Activated T-cell treated with anti-CD3 and anti-CD28 coated beads for 24 hours (primary cell): ENCODE results near the gene SLC9A6.
A peak's percentile ranks its signal among the peaks of the same experiment; 100 is the strongest.

Experiments
- DNase-seq: peaks from one replicate; pipeline ENCODE4 v3.0.0-alpha.2; 2020; ENCODE audit warnings: low read depth

Gene SLC9A6

DNA sequence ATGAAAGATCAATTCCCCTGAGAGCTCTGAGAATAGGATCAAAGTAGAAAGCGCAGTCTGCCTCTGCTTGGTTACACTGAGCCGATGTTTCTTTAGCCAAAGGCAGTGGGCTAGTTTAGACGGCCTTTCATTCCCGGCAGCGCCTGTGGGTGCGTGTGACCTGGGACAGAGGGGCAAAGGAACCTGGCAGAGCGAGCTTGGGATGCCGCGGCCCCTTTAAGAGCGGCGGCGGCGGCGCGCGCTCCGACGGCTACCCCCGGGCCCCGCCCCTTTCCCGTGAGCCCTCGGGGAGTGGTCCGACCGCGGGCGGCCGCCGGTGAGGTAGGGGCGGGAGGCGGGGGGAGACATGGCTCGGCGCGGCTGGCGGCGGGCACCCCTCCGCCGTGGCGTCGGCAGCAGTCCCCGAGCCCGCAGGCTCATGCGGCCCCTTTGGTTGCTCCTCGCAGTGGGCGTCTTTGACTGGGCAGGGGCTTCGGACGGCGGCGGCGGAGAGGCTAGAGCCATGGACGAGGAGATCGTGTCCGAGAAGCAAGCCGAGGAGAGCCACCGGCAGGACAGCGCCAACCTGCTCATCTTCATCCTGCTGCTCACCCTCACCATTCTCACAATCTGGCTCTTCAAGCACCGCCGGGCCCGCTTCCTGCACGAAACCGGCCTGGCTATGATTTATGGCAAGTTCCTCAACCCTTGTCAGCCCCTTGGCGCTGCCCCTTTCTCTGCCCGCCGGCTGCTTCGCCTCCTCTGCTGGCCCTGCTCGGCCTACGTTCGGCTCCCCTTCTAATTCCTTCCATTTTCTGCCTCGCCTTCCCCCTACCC lies at the start of gene SLC9A6:
Gene SLC9A6, plus strand, starts transcription at position 279 of the 816 bp plus-strand sequence. Its CDS starts 224 bp downstream, at position 503.
- peak; percentile 57 for DNase-seq

DNA sequence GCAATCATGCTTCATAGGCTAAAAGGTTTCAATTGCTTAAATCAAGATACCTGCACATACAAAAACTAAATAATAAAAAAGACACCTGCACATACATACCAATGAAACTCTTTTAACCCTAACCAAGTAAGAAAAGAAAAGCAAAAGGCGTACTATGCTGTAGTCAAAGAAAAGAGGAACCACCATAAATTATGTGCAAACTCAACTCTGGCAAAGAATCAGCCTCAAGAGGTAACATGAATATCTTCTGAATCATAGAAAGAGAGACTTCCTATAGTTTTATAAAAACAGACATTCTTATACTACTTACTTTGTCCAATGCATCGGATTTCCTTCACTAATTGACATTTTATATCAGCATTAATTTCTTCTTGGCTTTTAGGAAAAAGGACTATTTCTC lies 40.7 kb upstream of the SLC9A6 start:
- no peak for DNase-seq

DNA sequence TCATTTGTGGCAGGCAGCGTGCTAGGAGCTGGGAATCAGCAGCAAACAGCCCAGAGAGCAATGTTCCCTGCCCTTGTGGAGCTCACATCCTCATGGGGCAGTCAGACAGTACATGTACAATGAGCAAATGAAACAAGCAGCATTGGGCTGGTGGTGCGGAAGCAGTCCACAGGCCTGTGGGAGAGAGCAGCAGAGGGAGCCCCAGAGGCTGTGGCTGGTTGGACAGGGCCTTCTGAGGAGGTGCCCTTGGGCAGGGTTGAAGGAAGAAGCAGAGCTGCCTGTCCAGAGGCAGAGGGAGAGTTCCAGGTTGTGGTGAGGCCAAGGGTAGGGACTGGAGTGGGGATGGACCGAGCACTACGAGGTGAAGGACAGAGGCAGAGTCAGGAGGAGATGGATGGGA lies 33.9 kb upstream of the SLC9A6 start:
- no peak for DNase-seq

DNA sequence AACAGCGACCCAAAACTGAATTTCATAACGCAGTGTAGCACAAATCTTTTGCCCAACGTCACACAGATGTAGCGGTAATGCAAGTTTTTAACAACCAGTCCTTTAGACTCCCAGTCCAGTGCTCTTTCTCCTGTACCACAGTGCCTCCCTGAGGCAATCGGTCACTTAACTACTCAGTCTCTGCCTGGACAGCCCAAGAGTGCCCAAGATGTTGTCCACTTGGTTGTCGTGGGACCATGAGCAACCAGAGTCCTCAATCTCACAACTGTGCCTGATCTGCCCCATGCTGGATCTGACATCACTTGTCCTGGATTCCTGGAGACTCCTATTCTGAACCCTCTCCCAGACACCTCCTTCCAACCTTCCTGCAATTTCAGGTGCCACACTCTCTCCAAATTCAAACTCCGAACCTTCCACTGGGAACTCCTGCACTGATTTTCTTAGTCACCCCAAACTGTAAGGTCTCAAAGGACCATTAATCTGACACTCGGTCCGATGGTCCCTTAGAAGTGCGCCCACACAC lies 12.1 kb upstream of the SLC9A6 start:
- DNase-seq, result no peak

DNA sequence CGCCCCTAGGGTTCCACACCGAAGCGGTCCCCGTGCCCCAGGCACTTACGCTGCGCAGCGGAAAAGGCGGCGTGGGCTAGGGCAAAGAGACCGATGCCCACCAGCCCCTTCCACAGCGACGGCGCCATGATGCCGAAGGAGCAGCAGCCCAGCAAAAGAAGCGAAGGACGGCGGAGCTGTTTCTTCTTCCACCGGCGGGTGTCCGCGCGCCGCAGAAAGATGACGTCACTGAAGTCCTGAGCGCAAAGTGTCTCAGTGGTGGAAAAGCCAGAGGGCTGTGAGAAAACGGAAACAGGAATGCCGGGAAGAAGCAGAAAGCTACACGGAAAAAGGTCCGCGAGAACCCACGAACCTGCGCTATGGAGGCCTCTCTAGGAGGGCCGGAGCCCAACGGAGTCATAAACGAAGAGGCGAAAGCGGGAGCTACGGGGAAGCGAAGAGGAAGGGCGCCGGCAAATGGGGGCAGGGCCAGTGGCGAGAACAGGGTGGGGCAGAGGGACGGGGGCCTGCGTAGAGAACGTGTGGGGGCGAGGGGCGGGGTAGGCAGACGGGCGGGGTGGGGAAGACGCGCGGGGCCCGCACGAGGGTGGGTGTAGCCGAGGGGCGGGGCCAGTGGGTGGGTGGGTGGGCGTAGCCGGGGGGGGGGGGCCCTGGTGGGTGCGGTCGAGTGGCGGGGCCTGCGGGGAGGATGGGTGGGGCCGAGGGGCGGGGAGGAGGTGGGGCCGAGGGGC lies 11.5 kb upstream of the SLC9A6 start, which contains the start of gene MMGT1:
Gene MMGT1, minus strand, starts transcription at position 441 of the 731 bp plus-strand sequence. Its CDS starts 313 bp downstream, at position 128.
- DNase-seq, result peak; percentile 70

DNA sequence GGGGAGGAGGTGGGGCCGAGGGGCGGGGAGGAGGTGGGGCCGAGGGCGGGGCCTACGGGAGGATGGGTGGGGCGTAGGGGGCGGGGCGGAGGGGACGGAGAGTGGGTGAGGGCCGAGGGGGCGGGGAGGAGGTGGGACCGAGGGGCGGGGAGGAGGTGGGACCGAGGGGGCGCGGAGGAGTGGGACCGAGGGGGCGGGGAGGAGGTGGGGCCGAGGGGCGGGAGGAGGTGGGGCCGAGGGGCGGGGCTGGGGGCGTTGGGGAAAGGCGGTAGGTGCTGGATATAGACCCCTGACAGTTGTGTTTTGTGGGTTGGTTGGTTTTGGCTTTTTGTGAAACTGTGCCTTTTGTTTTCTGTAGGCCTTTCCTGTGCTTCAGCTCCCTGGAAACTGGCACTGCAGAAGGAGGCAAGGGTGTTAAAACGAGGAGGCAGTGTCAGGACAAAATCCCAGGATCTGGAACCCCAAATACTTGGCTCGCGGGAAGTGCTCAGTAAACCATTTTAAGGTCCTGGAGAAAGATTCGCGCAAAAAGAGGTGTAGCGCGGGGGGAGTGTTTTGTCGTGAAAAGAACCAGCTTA lies 10.9 kb upstream of the SLC9A6 start:
- peak; percentile 56 for DNase-seq

DNA sequence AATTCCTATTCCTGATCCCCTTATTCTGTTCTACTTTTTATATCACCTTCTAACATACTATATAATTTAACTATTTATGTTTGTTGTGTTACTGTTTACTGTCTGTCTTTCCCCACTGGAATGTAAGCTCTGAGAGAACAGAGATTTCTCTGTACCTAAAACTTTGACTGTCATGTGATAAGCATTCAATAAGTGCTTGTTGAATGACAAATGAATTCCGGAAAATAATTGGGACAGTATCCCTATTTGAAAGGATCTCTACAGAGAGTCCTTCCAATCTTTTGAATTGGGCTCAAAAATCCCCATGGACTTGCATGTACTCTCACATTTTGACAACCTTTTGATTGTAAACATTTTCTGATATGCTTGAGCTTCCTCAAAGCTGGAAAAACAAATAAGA lies 9.8 kb upstream of the SLC9A6 start:
- DNase-seq, result no peak

DNA sequence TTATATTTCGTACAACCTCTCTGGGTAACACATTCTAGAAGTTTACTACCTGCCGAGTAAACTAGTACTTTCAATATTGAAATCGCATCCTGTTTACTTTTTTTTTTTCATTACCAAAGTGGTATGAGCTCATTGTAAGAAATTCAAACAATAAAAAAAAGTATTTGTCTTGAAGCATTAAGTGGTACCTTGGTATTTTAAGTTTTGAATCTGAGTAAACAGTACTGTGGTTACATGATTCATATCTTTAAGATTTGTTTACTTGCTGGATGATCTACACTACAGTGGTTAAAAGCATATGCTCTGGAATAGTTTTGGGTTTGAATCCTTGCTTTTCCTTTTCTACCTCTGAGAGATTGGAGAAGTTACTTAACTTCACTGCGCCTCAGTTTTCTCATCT lies 7.6 kb upstream of the SLC9A6 start:
- DNase-seq, result no peak

DNA sequence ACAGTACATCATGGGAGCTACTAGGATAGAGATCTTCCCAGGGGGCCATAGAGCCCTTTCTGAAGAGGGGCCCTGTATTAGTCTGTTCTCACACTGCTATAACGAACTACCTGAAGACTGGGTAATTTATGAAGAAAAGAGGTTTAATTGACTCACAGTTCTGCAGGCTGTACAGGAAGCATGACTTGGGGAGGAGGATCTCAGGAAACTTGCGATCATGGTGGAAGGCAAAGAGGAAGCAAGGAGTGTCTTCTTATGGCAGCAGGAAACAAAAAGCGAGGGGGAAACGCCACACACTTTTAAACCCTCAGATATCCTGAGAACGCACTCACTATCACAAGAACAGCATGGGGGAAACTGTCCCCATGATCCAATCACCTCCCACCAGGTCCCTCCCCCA lies 4.2 kb upstream of the SLC9A6 start:
- no peak for DNase-seq

DNA sequence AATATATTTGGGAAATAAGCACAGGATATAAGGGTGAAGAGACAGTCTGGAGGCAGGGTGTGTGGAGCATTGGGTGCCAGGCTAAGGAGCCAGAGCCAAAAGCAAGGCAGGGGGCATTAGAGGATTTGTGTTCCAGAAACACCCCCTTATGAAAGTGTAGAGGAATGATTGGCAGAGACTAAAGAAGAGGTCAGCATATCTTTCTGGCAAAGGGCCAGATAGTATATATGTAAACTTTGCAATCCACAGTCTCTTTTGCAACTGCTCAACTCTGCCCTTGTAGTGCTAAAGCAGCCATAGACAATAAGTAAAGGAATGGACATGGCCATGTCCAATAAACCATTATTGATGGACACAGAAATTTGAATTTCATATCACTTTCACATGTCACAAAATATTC lies 3.6 kb upstream of the SLC9A6 start:
- no peak for DNase-seq

DNA sequence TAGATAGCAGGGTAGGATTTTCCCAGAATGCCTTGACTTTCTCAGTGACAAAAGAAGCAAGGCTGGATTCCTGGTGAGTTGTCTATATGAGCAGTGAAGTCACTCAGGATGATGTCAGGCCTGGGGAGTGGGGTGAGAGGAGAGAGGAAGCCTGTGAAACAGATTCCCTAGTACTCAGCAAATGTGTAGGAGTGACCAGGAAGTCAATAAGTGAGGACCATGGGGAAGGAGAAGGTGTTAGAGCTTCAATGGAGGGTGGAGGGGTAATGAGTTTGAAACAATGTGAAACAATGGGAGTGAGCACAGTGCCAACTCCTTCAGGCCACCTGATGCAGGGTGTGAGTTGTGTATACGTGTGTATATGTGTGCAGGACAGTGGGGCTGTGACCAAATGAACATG lies 2.4 kb upstream of the SLC9A6 start:
- no peak for DNase-seq

DNA sequence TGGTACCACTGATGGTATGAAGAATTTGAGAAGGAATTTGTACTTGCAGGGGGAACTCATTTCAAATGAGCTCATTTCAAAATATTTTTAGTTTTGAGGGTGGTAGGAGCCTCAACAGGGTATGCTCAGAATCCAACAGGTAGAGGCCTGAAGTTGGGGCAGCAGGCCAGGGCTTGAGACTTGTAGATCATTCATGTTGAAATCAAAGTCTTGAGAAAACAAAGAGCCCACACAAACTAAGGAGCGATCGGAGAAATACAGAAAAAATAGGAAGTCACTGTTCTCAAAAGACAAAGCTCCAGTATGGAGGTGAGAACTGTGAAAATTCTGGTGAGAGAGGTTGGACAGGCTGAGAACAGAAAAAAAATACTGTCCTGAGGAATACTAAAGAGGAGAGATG lies 979 bp upstream of the SLC9A6 start:
- DNase-seq, result no peak

DNA sequence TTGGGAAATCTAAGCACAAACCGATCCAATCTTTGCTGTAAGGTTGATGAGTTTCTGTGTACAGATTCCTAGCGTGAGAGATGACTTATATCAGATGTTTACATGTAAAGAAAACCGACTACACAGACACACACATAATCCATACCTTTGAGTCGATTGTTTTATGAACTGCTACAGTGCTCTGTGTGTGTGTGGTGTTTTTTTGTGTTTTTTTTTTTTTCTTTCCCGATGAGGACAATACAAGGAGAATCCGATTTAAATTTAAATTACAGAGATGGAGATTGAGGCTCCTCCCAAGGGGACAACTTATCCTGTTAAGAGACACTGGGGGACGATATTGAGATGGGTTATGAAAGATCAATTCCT lies 461 bp upstream of the SLC9A6 start:
- no peak for DNase-seq

DNA sequence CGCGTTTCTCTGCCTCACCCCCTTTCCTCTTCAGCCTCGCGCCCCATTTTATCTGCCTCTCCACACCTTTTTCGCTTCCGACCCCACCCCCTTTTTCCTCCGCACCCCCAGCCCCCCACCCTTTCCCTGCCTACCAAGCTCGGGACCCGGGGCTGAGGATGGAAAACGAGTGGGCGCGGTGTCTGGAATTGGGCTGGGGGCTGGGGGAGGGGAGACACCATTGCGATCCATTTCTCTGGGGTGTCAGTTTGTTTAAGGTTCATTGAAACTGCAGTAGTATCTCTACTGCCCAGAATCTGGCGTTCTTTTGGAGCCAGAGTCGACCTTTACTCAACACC lies 707 bp downstream of the SLC9A6 start:
- DNase-seq, result no peak

DNA sequence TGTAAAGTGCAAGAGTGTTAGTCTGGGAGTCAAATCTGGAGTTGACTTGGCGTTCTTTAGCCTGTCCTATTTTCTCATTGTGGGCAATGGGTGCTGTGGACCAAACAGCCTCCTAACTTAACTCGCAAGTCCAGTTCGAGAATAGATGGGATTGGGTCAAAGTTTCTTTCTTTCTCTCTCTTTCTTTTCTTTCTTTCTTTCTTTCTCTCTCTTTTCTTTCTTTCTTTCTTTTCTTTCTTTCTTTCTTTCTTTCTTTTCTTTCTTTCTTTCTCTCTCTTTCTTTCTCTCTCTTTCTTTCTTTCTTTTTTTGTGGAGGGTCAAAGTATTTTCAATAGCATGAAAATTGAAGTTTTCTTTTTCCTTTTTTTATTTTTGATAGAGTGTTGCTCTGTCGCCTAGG lies 3.0 kb downstream of the SLC9A6 start:
- DNase-seq, result no peak

DNA sequence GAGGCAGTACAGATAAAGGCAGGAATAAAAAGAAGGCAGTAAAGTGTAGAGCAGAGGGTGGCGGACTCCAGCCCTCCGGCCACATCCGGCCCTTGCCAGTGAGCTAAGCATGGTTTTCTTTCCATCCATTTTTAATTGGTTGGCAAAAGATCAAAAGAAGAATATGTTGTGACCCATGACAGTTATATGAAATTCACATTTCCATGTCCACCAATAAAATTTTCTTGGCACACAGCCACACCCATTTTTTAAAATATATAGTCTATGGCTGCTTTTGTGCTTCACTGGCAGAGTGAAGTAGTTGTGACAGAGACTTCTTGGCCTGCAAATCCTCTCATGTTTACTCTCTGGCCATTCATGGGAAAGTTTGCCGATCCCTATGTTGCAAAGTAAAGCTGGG lies 29.8 kb downstream of the SLC9A6 start:
- DNase-seq, result no peak

DNA sequence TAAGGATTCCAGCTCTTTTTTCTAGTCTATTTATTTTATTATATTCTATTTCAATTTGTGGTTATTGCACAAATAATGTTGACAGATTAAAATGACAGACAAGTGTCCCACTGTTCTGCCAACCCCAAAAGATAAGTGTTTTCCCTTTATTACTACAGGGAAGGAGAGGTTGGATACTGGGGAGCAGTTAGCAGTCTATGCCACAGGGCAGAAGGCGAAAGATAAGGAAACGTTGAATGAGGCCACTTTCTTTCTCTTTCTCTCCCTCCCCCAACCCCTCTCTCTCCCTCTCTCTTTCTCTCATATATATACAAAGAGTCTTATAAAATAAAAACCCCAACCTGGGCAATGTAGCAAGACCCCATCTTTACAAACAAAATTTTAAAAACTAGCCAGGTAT lies 31.6 kb downstream of the SLC9A6 start:
- no peak for DNase-seq

DNA sequence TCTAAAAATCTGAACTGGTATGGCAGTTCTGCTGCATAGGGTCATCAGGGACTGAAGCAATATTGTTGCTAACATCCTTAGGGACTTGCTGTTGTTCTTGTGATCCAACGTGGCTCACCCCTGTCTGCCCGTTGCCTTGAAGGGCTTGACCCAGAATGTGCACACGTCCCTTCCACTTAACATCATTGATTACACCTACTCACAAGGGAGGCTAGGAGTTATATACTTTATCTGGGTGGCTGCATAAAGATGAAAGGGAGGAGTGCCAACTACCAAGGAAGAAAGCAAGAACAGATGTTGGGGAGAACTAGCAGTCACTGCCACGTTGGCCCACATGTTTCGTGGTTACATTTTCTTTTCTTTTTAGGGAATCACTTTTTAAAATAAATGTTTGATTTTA lies 34.0 kb downstream of the SLC9A6 start:
- DNase-seq, result no peak

DNA sequence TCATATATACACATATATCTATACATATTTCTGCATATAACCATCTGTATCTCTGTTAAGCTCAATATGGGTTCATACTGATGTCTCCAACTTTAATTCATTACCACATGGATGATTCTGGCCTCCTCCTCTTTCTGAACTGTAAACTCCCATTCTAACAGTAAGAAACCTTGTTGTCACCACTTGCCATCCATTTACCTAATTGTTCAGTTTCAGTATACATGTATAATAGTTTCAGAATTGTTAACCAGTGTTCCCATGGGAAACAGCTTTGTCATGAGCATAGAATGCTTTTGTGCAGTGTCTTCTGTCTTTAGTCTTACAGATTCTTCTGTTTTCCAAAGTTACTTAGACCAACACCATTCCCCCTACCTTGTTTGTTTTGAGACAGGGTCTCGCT lies 35.9 kb downstream of the SLC9A6 start:
- DNase-seq, result no peak

DNA sequence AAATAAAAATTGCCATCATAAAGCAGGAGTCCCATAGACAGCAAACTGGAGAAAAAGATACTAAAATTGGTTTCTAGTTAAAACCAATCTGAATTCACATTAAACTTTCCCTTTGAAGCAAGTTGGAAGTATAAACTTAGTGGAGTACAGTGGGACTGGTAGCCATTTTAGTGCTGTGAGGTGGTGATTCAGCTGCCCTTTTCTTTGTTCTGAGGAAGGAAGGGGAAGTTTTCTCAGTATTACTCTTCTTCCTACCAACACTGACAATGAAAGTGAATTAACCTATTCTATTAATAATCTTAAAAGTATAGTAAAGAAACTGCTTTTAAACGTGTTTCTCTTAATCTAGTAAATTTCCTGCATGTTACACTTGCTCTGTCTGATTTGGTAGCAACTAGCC lies 36.7 kb downstream of the SLC9A6 start:
- DNase-seq, result no peak

DNA sequence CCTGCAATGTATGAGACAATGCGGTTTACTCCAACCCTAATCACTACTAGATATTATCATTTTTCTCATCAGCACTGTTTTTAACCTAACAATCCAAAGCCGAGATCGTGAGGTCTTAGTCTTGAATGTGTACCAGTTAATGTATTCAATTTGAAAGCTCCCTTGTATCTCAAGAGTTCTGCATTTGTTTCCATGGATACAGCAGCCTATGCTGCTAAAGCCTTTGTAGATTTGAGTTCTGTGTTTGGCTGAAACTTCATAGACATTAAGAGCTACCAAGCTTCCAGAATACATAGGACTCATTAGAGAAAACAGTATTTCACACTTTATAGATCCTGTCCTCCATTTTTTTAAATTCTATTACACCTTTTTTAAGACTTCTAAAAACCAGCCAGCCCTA lies 39.9 kb downstream of the SLC9A6 start:
- no peak for DNase-seq

DNA sequence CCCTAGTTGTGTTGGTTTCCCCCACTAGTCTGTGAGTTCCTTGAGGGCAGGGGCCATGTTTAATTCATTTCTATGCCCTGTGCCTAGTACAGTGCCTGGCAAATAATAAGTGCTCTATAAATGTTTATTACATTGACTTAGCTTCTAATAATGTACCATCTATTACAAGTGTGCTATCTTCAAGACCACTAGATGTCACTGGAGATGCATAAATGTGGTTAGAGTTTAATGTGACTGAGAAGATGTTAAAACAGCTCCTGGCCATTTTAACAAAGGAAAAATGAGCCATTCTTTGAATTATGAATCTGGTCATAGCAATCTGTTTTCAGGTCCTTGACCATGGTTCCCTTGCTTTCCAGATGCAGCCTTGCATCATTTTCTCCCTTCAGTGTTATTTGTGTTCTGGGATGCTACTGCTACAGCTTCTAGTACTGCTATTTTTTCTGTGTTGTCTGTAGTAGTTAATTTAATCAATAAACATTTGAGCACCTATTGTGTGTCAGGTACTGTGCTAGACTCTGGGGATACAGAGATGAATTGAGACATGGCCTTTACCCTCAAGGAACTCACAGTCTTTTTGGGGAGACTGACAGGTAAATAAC lies 43.2 kb downstream of the SLC9A6 start:
- no peak for DNase-seq

DNA sequence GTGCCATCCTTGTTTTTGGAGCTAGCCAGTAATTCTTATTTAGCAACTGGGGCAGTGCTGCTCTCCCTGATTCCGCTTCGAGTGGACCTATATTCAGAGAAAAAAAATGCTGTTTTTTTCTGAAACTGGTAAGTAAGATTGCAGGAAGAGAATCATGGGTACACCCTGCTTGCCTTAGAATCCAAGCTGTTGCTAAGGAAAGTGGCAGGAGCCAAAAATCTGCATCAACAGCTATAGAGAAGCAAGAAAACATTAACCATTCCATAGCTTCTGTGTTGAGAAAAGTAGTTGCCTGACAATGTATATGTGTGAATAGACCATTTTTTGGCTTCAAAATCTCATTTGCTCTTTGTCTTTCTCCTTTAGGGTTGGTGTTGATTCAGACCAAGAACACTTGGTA lies 44.5 kb downstream of the SLC9A6 start:
- DNase-seq, result no peak
